ENCODE measurements around the gene MACROD2.
"Not testable (repeated sequence)": the region's sequence is repeated elsewhere in the genome, so short reads cannot be mapped to it uniquely, and the experiment has no call there.

MACROD2 gene

GRCh38 chr20:15942130-15942529 is 1946.8 kb downstream of the MACROD2 start:
- no peak for DNase-seq (ENCODE audit: low read depth in 3 of 3, low spot score in 1 of 3)

- DNase-seq (ENCODE audit: low read depth in 3 of 3, low spot score in 1 of 3), result no peak
Measured at GRCh38 chr20:15945289-15945688, 1950.0 kb downstream of the MACROD2 start.

- DNase-seq (ENCODE audit: low read depth in 3 of 3, low spot score in 1 of 3), result no peak
Measured at GRCh38 chr20:15949391-15949790, 1954.1 kb downstream of the MACROD2 start.

- DNase-seq (ENCODE audit: low read depth in 3 of 3, low spot score in 1 of 3), result no peak
Measured at GRCh38 chr20:15951658-15952057, 1956.3 kb downstream of the MACROD2 start.

- DNase-seq (ENCODE audit: low read depth in 3 of 3, low spot score in 1 of 3), result no peak
Measured at GRCh38 chr20:15958142-15958541, 1962.8 kb downstream of the MACROD2 start.

GRCh38 chr20:15965165-15965564 is 1969.8 kb downstream of the MACROD2 start:
- DNase-seq (ENCODE audit: low read depth in 3 of 3, low spot score in 1 of 3), result no peak

GRCh38 chr20:15967334-15967733 is 1972.0 kb downstream of the MACROD2 start:
- no peak for DNase-seq (ENCODE audit: low read depth in 3 of 3, low spot score in 1 of 3)

GRCh38 chr20:15976047-15976736 is 1980.9 kb downstream of the MACROD2 start:
- no peak for DNase-seq (ENCODE audit: low read depth in 3 of 3, low spot score in 1 of 3)

GRCh38 chr20:15977026-15977425 is 1981.7 kb downstream of the MACROD2 start:
- DNase-seq (ENCODE audit: low read depth in 3 of 3, low spot score in 1 of 3), result no peak

- DNase-seq (ENCODE audit: low read depth in 3 of 3, low spot score in 1 of 3), result no peak
Measured at GRCh38 chr20:15977758-15978157, 1982.4 kb downstream of the MACROD2 start.

GRCh38 chr20:15985494-15986368 is 1990.4 kb downstream of the MACROD2 start:
- DNase-seq (ENCODE audit: low read depth in 3 of 3, low spot score in 1 of 3), result not testable (repeated sequence)

- DNase-seq (ENCODE audit: low read depth in 3 of 3, low spot score in 1 of 3), result no peak
Measured at GRCh38 chr20:15986690-15987089, 1991.4 kb downstream of the MACROD2 start.

- DNase-seq (ENCODE audit: low read depth in 3 of 3, low spot score in 1 of 3), result no peak
Measured at GRCh38 chr20:15991279-15991678, 1996.0 kb downstream of the MACROD2 start.

GRCh38 chr20:15992564-15992963 is 1997.2 kb downstream of the MACROD2 start:
- DNase-seq (ENCODE audit: low read depth in 3 of 3, low spot score in 1 of 3), result no peak

- DNase-seq (ENCODE audit: low read depth in 3 of 3, low spot score in 1 of 3), result no peak
Measured at GRCh38 chr20:16000112-16000511, 2004.8 kb downstream of the MACROD2 start.

- no peak for DNase-seq (ENCODE audit: low read depth in 3 of 3, low spot score in 1 of 3)
Measured at GRCh38 chr20:16001286-16001685, 2006.0 kb downstream of the MACROD2 start.

- no peak for DNase-seq (ENCODE audit: low read depth in 3 of 3, low spot score in 1 of 3)
Measured at GRCh38 chr20:16003310-16003709, 2008.0 kb downstream of the MACROD2 start.

GRCh38 chr20:16004108-16004854 is 2009.0 kb downstream of the MACROD2 start:
- no peak for DNase-seq (ENCODE audit: low read depth in 3 of 3, low spot score in 1 of 3)

- no peak for DNase-seq (ENCODE audit: low read depth in 3 of 3, low spot score in 1 of 3)
Measured at GRCh38 chr20:16005021-16005914, 2010.0 kb downstream of the MACROD2 start.

- DNase-seq (ENCODE audit: low read depth in 3 of 3, low spot score in 1 of 3), result no peak
Measured at GRCh38 chr20:16005915-16006493, 2010.7 kb downstream of the MACROD2 start.
